Activated T-cell treated with anti-CD3 and anti-CD28 coated beads, Interleukin-2, amount 50 U/mL, for 24 hours (primary cell): ENCODE data around the gene ENAM.
A peak's percentile ranks its signal among the peaks of the same experiment; 100 is the strongest.
"Not testable (repeated sequence)": the region's sequence is repeated elsewhere in the genome, so short reads cannot be mapped to it uniquely, and the experiment has no call there.

Experiments
- DNase-seq: peaks from one replicate; pipeline ENCODE4 v3.0.0-alpha.2; 2020
- H3K27ac Mint-ChIP-seq: 2 replicates; pipeline ENCODE4 v1.8.0; 2020; ENCODE audit warnings: mild to moderate bottlenecking, mixed read lengths
- H3K27me3 Mint-ChIP-seq: 2 replicates; pipeline ENCODE4 v1.8.0; 2020; ENCODE audit warnings: mixed read lengths
- H3K36me3 Mint-ChIP-seq: 2 replicates; pipeline ENCODE4 v1.8.0; 2020; ENCODE audit warnings: low read depth, mixed read lengths
- H3K4me1 Mint-ChIP-seq: 2 replicates; pipeline ENCODE4 v1.8.0; 2020; ENCODE audit warnings: low read depth, mixed read lengths
- H3K4me3 Mint-ChIP-seq: 2 replicates; pipeline ENCODE4 v1.8.0; 2020; ENCODE audit warnings: mild to moderate bottlenecking, moderate library complexity, mixed read lengths
- H3K9me3 Mint-ChIP-seq: 2 replicates; pipeline ENCODE4 v1.8.0; 2020; ENCODE audit warnings: mixed read lengths

The ENAM gene

DNA sequence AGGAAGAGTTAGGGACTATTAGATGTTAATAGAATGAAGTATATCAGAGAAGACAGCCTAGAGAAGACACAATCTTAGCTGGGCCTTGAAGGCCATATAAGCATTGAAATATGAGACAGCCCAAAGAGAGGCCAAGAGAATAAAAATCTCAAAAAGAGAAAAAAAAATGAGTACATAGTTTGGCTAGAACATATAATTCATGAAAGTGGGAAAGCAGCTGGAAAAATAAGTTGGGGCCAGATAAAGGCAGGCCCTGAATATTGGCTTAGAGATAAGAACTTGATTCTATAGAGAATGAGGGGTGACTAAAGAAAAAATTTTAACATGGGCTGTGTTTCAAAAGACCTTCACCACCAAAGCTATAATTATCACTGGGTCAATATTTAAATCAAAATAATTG lies 52.4 kb downstream of the ENAM start:
- H3K27ac Mint-ChIP-seq = no peak overlapping the region
- no peaks in the 10 kb centered on the region for H3K36me3 Mint-ChIP-seq
- no peak overlapping the region for H3K4me3 Mint-ChIP-seq
- no peaks in the 10 kb centered on the region for H3K27me3 Mint-ChIP-seq
- peaks cover 8% of the 10 kb centered on the region for H3K4me1 Mint-ChIP-seq
- H3K9me3 Mint-ChIP-seq = no peaks in the 10 kb centered on the region
- no peak for DNase-seq

DNA sequence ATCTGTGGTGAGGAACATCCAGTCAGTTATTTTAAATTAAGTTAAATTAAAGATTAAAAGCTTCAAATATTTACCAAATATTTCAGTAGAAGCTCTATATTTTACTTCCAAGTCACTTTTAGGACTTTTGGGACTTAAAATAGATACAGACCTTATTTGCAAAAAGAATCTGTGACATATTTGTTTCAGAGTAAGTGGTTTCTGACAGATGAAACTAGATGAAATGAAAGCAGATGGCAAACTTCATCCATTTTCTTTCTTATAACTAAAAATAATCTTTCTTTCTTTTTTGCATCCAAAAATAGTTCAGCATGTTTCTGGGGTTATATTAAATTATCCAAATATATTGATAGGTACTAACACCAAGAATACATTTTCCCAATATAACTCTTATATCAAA lies 53.2 kb downstream of the ENAM start:
- Mint-ChIP-seq H3K27me3 (no peaks in the 10 kb centered on the region), H3K27ac (no peak overlapping the region), H3K4me1 (peaks cover 8% of the 10 kb centered on the region), H3K9me3 (no peaks in the 10 kb centered on the region), H3K36me3 (no peaks in the 10 kb centered on the region), H3K4me3 (no peak overlapping the region)
- no peak for DNase-seq

- H3K4me1 Mint-ChIP-seq, H3K36me3 Mint-ChIP-seq, H3K4me3 Mint-ChIP-seq, DNase-seq, H3K9me3 Mint-ChIP-seq, H3K27me3 Mint-ChIP-seq, H3K27ac Mint-ChIP-seq: not testable (repeated sequence)
Measured at GRCh38 chr4:70682142-70682541, 53.6 kb downstream of the ENAM start.

DNA sequence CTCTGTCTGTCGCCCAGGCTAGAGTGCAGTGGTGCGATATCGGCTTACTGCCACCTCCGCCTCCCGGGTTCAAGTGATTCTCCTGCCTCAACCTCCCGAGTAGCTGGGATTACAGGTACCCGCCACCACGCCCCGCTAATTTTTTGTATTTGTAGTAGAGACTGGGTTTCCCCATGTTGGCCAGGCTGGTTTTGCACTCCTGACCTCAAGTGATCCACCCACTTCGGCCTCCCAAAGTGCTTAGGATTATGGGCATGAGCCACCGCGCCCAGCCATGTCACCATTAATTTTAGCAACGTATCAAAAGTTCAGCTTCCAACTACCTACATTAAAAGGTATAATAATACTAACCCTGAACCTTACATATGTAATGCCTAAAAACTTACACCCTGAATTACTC lies 58.8 kb downstream of the ENAM start:
- Mint-ChIP-seq H3K4me1 (peaks cover 33% of the 10 kb centered on the region), H3K4me3 (peak overlapping the region; percentile 98), H3K36me3 (peaks cover 43% of the 10 kb centered on the region), H3K27me3 (no peaks in the 10 kb centered on the region), H3K9me3 (no peaks in the 10 kb centered on the region), H3K27ac (peak overlapping the region; percentile 97)
- no peak for DNase-seq

GRCh38 chr4:70687821-70688794 lies 59.6 kb downstream of the ENAM start, which contains the start of gene UTP3:
Gene UTP3, plus strand, starts transcription at chr4:70688532. Its CDS starts 146 bp downstream, at chr4:70688678.
- H3K27me3 Mint-ChIP-seq = no peaks in the 10 kb centered on the region
- peaks cover 33% of the 10 kb centered on the region for H3K4me1 Mint-ChIP-seq
- peak; percentile 96 for DNase-seq
- H3K27ac Mint-ChIP-seq = peak within 1 kb of the TSS; percentile 97
- no peaks in the 10 kb centered on the region for H3K9me3 Mint-ChIP-seq
- H3K4me3 Mint-ChIP-seq = peak within 1 kb of the TSS; percentile 98
- H3K36me3 Mint-ChIP-seq = peaks cover 48% of the 10 kb centered on the region

DNA sequence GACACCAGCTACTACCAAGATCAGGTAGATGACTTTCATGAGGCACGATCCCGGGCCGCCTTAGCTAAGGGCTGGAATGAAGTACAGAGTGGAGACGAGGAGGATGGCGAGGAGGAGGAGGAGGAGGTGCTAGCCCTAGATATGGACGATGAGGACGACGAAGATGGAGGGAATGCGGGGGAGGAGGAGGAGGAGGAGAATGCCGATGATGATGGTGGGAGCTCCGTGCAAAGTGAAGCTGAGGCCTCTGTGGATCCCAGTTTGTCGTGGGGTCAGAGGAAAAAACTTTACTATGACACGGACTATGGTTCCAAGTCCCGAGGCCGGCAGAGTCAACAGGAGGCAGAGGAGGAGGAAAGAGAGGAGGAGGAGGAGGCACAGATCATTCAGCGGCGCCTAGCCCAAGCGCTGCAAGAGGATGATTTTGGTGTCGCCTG lies 60.3 kb downstream of the ENAM start:
- H3K36me3 Mint-ChIP-seq = peaks cover 53% of the 10 kb centered on the region
- H3K9me3 Mint-ChIP-seq = no peaks in the 10 kb centered on the region

GRCh38 chr4:70691661-70692060 lies 63.1 kb downstream of the ENAM start:
- DNase-seq = no peak
- peaks cover 33% of the 10 kb centered on the region for H3K4me1 Mint-ChIP-seq
- H3K4me3 Mint-ChIP-seq = peak overlapping the region; percentile 98
- H3K27me3 Mint-ChIP-seq = no peaks in the 10 kb centered on the region
- peaks cover 59% of the 10 kb centered on the region for H3K36me3 Mint-ChIP-seq
- H3K27ac Mint-ChIP-seq = peak overlapping the region; percentile 42
- H3K9me3 Mint-ChIP-seq = no peaks in the 10 kb centered on the region

More for the DNA sequence above, 60.3 kb downstream of the ENAM start:
- Mint-ChIP-seq H3K4me1 (peaks cover 33% of the 10 kb centered on the region), H3K4me3 (peak overlapping the region; percentile 98), H3K27ac (peak overlapping the region; percentile 97), H3K27me3 (no peaks in the 10 kb centered on the region)
- no peak for DNase-seq

GRCh38 chr4:70694633-70695032 lies 66.1 kb downstream of the ENAM start:
- peaks cover 18% of the 10 kb centered on the region for H3K4me1 Mint-ChIP-seq
- not testable (repeated sequence) for H3K9me3 Mint-ChIP-seq, H3K27ac Mint-ChIP-seq, H3K27me3 Mint-ChIP-seq, DNase-seq, H3K4me3 Mint-ChIP-seq
- H3K36me3 Mint-ChIP-seq = peaks cover 41% of the 10 kb centered on the region
